UCSD-AML1 (cell line): ENCODE data around the gene LRRC28.

Source experiments
- DNase-seq: peaks from one replicate; lab custom pipeline; 2025; ENCODE audit not compliant: unreplicated experiment; lab: John Stamatoyannopoulos, UW

Gene LRRC28

GRCh38 chr15:99249270-99249841, 1.9 kb upstream of the LRRC28 start, which contains the start of gene TTC23:
TTC23 (minus strand) TSS chr15:99249581; CDS start chr15:99228712, 20,869 bp downstream.
- DNase-seq, result no peak

GRCh38 chr15:99250001-99250400, 1.3 kb upstream of the LRRC28 start:
- DNase-seq, result no peak

GRCh38 chr15:99250494-99250856, 806 bp upstream of the LRRC28 start:
- DNase-seq, result no peak

GRCh38 chr15:99252326-99252725, 1.0 kb downstream of the LRRC28 start:
- no peak for DNase-seq

DNA sequence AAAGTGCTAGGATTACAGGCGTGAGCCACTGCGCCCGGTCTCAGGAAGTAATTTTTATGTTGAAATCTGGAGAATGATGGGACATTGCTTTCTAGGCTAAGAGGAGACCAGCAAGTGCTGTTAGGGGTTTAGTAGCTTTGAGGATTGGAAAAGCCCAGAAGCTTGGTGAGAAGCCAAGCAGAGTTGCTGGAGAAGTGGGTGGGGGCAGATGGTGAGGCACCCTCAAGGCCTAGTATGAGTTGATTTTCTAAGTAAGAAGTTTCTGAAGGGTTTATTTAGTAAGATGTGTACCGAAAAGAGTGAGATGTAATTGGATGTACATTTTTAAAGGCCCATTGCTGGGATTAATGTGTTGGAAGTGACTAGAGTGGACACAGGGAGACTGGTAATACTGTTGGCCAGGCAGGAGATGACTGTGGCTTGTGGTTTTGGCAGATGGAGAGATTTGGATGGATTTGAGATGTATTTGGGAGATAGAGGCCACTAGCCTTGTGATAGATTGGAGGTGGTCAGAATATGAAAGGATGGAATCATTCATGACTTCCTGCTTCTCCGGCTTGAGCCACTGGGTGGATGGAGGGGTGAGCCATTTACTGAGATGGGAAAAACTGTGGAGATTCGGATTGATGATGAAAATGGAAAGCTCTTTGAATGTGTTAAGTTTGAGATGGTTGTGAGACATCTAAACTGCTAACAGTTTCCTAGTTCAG, 2.3 kb downstream of the LRRC28 start:
- DNase-seq, result no peak

DNA sequence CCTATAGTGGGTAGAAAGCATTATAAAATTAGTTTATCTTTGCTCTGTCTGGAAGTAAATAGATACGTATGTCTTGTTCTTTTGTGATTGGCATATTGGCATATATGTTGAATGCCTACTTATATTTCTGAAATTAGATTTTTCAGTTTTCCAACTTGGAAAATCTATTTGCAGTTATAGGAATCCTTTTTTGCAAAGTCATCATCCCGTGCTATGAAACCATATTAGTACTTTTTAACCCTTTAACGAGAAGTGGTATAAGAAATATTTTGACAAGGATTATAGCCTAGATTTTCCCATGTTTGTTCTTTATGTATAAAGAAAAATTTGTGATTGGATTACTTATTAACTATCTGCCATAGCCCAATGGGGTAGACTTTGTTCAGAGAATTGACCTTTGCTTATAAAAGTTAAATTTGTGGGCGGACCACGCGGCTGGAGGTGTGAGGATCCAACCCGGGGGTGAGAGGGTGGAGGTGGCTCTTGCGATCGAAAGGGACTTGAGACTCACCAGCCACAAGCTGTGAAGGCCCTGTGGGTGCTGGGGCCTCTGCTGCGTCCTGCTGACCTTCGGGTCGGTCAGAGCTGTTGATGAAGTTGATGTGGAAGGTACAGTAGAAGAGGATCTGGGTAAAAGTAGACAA, 5.9 kb downstream of the LRRC28 start:
- DNase-seq, result no peak

GRCh38 chr15:99264125-99264524, 12.8 kb downstream of the LRRC28 start:
- DNase-seq, result no peak

- DNase-seq, result no peak
These were observed 14.3 kb downstream of the LRRC28 start for GRCh38 chr15:99265541-99266070.

DNA sequence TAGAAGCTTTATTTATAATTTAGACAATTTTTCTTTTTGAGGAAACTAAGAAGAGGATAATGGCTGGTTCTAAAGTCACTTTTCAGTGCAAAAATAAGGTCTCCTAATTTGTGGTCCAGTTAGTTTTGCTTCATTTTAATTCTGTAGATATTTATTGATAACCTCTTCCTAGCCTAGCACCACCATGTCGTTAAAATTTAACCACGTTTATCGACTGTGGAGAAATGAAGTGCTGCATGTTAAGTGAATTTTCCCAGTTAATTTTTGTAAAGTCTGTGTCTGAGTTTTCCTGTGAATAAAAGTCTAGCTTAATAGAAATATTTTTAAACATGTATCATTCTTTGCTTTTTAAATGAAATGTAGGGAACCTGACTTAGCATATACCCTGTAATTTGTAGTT, 16.7 kb downstream of the LRRC28 start:
- DNase-seq, result no peak

DNA sequence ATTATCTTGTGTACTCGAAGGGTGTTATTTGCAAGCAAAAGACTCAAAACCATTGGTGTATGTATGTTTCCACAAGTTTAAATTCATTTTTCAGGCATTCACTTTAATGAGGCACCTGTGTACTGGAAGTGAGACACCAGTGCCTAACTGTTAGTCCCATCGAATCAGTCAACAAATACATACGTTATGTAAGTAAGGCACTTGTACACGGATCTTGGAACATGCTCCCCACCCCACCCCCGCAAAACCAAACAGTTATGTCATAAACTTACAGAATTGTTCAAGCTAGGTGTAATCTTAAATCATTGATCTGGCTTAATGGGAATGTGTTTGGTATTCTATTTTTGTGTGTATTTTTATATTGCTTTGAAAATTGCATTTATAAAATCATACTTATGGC, 17.1 kb downstream of the LRRC28 start:
- no peak for DNase-seq

- no peak for DNase-seq
These were observed 22.5 kb downstream of the LRRC28 start for GRCh38 chr15:99273801-99274200.

DNA sequence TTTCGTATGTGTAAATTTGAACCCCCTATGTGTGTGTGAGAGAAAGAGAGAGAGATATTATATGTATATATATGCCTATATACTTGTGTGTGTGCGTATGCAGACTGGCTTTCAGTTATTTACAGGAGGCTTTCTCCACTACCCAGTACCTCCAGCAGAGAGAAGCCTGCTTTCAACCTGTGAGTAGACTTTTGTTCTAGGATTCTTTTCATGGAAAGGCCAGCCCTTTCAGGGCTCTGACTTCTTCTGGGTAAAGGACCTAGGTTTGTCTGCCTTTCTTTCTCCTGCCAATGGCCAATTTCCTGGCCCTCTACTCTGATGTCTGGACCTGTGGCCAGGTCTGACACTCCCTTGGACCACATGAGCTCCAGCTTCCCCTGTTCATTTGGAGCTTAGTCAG, 23.8 kb downstream of the LRRC28 start:
- no peak for DNase-seq

DNA sequence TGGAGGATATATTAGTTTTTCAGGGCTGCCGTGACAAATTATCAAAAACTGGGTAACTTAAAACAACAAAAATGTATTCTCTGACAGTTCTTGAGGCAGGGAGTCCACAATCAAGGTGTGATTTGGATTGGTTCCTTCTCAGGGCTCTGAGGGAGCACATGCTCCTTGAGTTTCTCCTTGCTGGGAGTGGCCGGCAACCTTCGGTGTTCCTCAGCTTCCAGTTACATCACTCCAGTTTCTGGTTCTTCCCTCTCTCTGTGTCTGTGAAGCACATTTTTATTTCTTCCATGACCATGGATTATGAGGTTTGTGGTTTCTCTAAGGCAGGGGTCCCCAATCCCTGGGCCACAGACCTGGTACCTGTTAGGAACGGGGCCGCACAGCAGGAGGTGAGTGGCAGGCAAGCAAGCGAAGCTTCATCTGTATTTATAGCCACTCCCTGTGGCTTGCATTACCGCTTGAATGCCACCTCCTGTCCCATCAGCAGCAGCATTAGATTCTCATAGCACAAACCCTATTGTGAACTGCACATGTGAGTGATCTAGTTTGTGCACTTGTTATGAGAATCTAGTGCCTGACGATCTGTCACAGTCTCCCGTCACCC, 24.3 kb downstream of the LRRC28 start:
- DNase-seq, result no peak

GRCh38 chr15:99279290-99279689, 28.0 kb downstream of the LRRC28 start:
- no peak for DNase-seq

DNA sequence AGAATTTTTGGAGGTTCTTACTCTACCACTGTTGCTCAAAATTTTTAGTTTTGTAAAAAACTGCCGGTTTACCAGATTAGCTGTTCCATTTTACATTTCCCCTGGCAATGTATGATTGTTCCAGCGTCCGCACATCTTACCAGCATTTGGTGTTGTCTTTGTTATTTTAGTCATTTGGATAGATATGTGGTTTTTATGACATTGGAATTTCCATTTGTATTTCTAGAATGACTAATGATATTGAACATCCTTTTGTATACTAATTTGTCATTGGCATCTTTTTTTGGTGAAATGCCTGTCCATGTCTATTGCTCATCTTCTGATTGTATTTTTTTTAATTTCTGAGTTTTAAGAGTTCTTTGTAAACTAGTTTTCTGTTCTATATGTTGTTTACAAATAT, 28.5 kb downstream of the LRRC28 start:
- no peak for DNase-seq

DNA sequence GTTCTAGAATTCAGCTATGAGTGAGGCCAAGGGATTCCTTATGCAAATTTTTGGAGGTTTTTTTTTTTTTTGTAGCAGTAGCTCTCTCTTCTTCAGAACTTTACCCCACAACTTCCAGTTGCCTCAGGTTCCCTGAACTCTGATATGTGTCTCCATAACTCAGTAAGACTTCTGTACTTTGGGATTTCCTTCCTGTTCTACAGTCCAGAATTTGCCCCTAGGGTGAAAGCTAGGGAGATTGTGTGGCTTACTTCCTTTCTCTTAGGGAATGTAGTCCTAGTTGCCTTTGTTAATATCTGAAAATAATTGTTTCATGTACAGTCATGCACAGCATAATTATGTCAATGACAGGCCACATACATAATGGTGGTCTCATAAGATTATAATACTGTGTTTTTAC, 30.8 kb downstream of the LRRC28 start:
- no peak for DNase-seq

GRCh38 chr15:99282586-99282985, 31.3 kb downstream of the LRRC28 start:
- DNase-seq, result no peak

GRCh38 chr15:99283717-99284116, 32.4 kb downstream of the LRRC28 start:
- no peak for DNase-seq

GRCh38 chr15:99291643-99292042, 40.4 kb downstream of the LRRC28 start:
- DNase-seq, result no peak

DNA sequence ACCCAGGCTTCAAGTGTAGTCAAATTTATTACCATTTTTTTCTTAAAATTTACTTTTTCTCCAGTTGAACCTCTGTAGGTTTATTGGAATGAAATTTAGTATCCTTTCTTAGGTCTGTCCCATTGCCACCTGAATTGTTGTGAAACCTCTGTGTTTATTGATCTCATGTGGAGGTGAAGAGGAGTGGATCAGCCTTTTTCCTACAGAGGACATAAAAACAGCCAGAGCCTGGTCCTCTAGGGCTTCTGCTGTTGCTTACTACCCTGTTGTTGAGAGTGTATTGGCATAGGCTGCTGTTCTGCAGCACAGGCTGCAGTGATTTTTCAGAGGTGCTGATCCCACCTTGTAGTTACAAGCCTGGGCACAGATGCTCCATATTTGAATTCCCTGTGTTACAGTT, 44.6 kb downstream of the LRRC28 start:
- no peak for DNase-seq

DNA sequence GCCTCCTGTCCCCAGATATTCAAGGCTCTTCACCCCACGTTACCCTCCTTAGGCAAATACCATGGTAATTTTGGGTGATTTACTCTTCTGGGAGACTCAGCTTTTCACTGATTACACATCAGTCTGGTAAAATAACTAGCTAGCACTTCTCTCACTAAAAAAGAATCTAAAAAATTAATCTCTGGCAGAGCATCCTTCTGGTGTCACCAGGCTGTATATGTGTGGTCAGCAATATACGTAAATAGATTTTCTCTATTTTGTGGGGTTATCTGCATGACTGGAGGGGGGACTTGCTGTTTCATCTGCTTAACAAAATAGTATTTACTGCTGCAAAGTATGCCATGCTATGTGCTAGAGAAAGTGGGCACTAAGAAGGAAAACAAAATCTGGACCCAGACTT, 45.1 kb downstream of the LRRC28 start:
- no peak for DNase-seq

GRCh38 chr15:99303907-99304306, 52.6 kb downstream of the LRRC28 start:
- DNase-seq, result no peak
